ENCODE measurements around the gene SMG6. TPM values are rescaled to one million over a fixed set of nuclear protein-coding genes. Genes with fewer than 3 reads are reported as not detected.
"Not testable (repeated sequence)": the region's sequence is repeated elsewhere in the genome, so short reads cannot be mapped to it uniquely, and the experiment has no call there.

The SMG6 gene
- total RNA-seq, 1 donor from 2014 or later: 39.7 TPM

DNA sequence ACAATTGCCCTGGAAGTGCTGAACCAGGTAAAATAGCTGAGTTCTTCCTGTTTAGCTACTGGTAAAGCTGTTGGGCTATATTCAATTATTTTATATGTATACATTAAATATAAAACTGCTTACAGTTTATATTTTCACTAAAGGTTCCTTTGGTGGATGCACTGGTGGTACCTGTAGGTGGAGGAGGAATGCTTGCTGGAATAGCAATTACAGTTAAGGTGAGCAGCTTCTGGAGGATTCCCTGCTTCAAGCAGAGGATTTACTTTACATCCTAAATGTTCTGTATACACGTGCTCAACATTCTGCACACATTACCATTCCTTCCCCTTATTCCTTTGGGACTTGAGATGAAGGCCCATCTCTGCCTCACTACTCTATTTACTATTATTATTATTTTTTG lies 17.8 kb upstream of the SMG6 start:
- Histone ChIP-seq H3K79me2 (ENCODE audit: insufficient read depth, low read length) (peaks cover 3% of the 10 kb centered on the region), H4K20me1 (ENCODE audit: insufficient read depth, low read length) (no peaks in the 10 kb centered on the region), H3K4me2 (ENCODE audit: low read length) (no peak overlapping the region), H3K27me3 (ENCODE audit: insufficient read depth, low read length) (no peaks in the 10 kb centered on the region), H3K9me3 (ENCODE audit: insufficient read depth, low read depth, low read length) (no peaks in the 10 kb centered on the region), H3K4me3 (ENCODE audit: insufficient read depth, low read depth, low read length) (no peak overlapping the region), H3K27ac (ENCODE audit: low read depth, low read length) (no peak overlapping the region), H3K9ac (ENCODE audit: low read length) (no peak overlapping the region), H2AFZ (ENCODE audit: low read depth, low read length) (no peak overlapping the region), H3K4me1 (ENCODE audit: insufficient read depth, low read length) (no peaks in the 10 kb centered on the region), H3K36me3 (ENCODE audit: insufficient read depth, low read length) (peaks cover 36% of the 10 kb centered on the region)
- no peaks in the 10 kb centered on the region for H3K9me3 Mint-ChIP-seq (ENCODE audit: unreplicated experiment)
- FAIRE-seq (no peak), DNase-seq (ENCODE audit: low read depth) (no peak)
- H3K27ac Mint-ChIP-seq (ENCODE audit: unreplicated experiment): no peak overlapping the region
- H3K36me3 Mint-ChIP-seq (ENCODE audit: low read depth, unreplicated experiment): peaks cover 23% of the 10 kb centered on the region
- H3K4me1 Mint-ChIP-seq (ENCODE audit: low read depth, unreplicated experiment): peaks cover 6% of the 10 kb centered on the region
- TF ChIP-seq EZH2 (IDR thresholded peaks at IDR 0.05; ENCODE audit: insufficient read depth, low read length): no peak
- TF ChIP-seq CTCF (IDR thresholded peaks at IDR 0.05; ENCODE audit: insufficient read depth, low read depth, low read length): no peak
- H3K27me3 Mint-ChIP-seq (ENCODE audit: low read depth, unreplicated experiment): no peaks in the 10 kb centered on the region
- H3K4me3 Mint-ChIP-seq (ENCODE audit: unreplicated experiment): no peak overlapping the region

DNA sequence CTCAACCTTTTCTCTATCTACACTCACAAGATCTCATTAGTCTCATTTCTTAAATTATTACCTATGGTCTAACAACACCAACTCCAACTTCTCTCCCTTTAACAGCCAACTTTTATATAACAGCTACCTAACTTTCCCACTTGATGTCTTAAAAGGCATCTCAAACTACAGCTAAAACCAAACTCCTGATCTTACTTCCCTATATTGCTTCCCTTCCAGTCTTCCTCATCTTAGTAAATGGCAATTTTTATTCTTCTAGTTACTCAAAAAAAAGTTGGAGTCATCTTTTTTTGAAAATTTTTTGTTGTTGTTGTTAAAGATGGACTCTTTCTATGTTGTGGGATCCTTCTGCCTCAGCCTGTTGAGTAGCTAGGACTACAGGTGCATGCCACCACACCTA lies 15.5 kb upstream of the SMG6 start:
- H3K4me3 ChIP-seq (ENCODE audit: insufficient read depth, low read depth, low read length): no peak overlapping the region
- FAIRE-seq (no peak), DNase-seq (ENCODE audit: low read depth) (no peak)
- Mint-ChIP-seq H3K9me3 (ENCODE audit: unreplicated experiment) (no peaks in the 10 kb centered on the region), H3K36me3 (ENCODE audit: low read depth, unreplicated experiment) (peaks cover 17% of the 10 kb centered on the region), H3K27ac (ENCODE audit: unreplicated experiment) (no peak overlapping the region), H3K27me3 (ENCODE audit: low read depth, unreplicated experiment) (no peaks in the 10 kb centered on the region), H3K4me3 (ENCODE audit: unreplicated experiment) (no peak overlapping the region), H3K4me1 (ENCODE audit: low read depth, unreplicated experiment) (no peaks in the 10 kb centered on the region)
- no peaks in the 10 kb centered on the region for H3K4me1 ChIP-seq (ENCODE audit: insufficient read depth, low read length)
- no peak for TF ChIP-seq EZH2 (IDR thresholded peaks at IDR 0.05; ENCODE audit: insufficient read depth, low read length)
- TF ChIP-seq CTCF (IDR thresholded peaks at IDR 0.05; ENCODE audit: insufficient read depth, low read depth, low read length): no peak
- no peaks in the 10 kb centered on the region for H3K9me3 ChIP-seq (ENCODE audit: insufficient read depth, low read depth, low read length)
- H2AFZ ChIP-seq (ENCODE audit: low read depth, low read length): no peak overlapping the region
- H3K79me2 ChIP-seq (ENCODE audit: insufficient read depth, low read length): no peaks in the 10 kb centered on the region
- no peak overlapping the region for H3K9ac ChIP-seq (ENCODE audit: low read length)
- H3K36me3 ChIP-seq (ENCODE audit: insufficient read depth, low read length): peaks cover 16% of the 10 kb centered on the region
- H3K27me3 ChIP-seq (ENCODE audit: insufficient read depth, low read length): no peaks in the 10 kb centered on the region
- H4K20me1 ChIP-seq (ENCODE audit: insufficient read depth, low read length): no peaks in the 10 kb centered on the region
- H3K4me2 ChIP-seq (ENCODE audit: low read length): no peak overlapping the region
- H3K27ac ChIP-seq (ENCODE audit: low read depth, low read length): no peak overlapping the region

DNA sequence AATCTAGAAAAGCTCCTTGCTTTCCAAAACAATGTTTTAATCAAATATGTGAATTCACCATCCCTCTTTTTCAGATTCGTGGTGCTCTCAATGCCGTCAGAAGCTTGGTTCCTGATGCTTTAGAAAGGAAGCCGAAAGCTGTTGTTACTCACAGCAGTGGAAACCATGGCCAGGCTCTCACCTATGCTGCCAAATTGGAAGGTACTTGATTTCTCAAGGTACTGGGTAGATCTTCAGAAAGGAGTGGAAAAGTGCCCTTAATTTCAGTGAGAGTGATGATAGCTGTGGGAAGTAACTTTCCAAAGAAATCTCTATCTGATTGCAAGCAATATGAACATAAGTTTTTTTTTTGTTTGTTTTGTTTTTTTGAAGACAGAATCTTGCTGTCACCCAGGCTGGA lies 14.2 kb upstream of the SMG6 start:
- DNase-seq (ENCODE audit: low read depth): no peak
- TF ChIP-seq EZH2 (IDR thresholded peaks at IDR 0.05; ENCODE audit: insufficient read depth, low read length) (no peak), CTCF (IDR thresholded peaks at IDR 0.05; ENCODE audit: insufficient read depth, low read depth, low read length) (no peak)
- H3K27ac Mint-ChIP-seq (ENCODE audit: unreplicated experiment): no peak overlapping the region
- Histone ChIP-seq H3K36me3 (ENCODE audit: insufficient read depth, low read length) (peaks cover 4% of the 10 kb centered on the region), H3K27ac (ENCODE audit: low read depth, low read length) (no peak overlapping the region), H3K4me3 (ENCODE audit: insufficient read depth, low read depth, low read length) (no peak overlapping the region), H3K4me1 (ENCODE audit: insufficient read depth, low read length) (no peaks in the 10 kb centered on the region), H3K9me3 (ENCODE audit: insufficient read depth, low read depth, low read length) (no peaks in the 10 kb centered on the region), H3K4me2 (ENCODE audit: low read length) (no peak overlapping the region), H3K79me2 (ENCODE audit: insufficient read depth, low read length) (no peaks in the 10 kb centered on the region), H3K9ac (ENCODE audit: low read length) (no peak overlapping the region), H3K27me3 (ENCODE audit: insufficient read depth, low read length) (no peaks in the 10 kb centered on the region), H2AFZ (ENCODE audit: low read depth, low read length) (no peak overlapping the region), H4K20me1 (ENCODE audit: insufficient read depth, low read length) (no peaks in the 10 kb centered on the region)
- no peaks in the 10 kb centered on the region for H3K9me3 Mint-ChIP-seq (ENCODE audit: unreplicated experiment)
- H3K27me3 Mint-ChIP-seq (ENCODE audit: low read depth, unreplicated experiment): no peaks in the 10 kb centered on the region
- H3K36me3 Mint-ChIP-seq (ENCODE audit: low read depth, unreplicated experiment): peaks cover 9% of the 10 kb centered on the region
- no peaks in the 10 kb centered on the region for H3K4me1 Mint-ChIP-seq (ENCODE audit: low read depth, unreplicated experiment)
- no peak for FAIRE-seq
- no peak overlapping the region for H3K4me3 Mint-ChIP-seq (ENCODE audit: unreplicated experiment)

- DNase-seq (ENCODE audit: low read depth); H3K27ac Mint-ChIP-seq (ENCODE audit: unreplicated experiment); H3K27ac ChIP-seq (ENCODE audit: low read depth, low read length); H3K4me2 ChIP-seq (ENCODE audit: low read length); FAIRE-seq; H3K4me1 ChIP-seq (ENCODE audit: insufficient read depth, low read length); H3K9me3 ChIP-seq (ENCODE audit: insufficient read depth, low read depth, low read length); H3K79me2 ChIP-seq (ENCODE audit: insufficient read depth, low read length); H3K9me3 Mint-ChIP-seq (ENCODE audit: unreplicated experiment); H3K4me3 ChIP-seq (ENCODE audit: insufficient read depth, low read depth, low read length); H3K36me3 ChIP-seq (ENCODE audit: insufficient read depth, low read length); H3K4me3 Mint-ChIP-seq (ENCODE audit: unreplicated experiment); H3K36me3 Mint-ChIP-seq (ENCODE audit: low read depth, unreplicated experiment); H3K4me1 Mint-ChIP-seq (ENCODE audit: low read depth, unreplicated experiment); H3K27me3 Mint-ChIP-seq (ENCODE audit: low read depth, unreplicated experiment); H3K27me3 ChIP-seq (ENCODE audit: insufficient read depth, low read length); H3K9ac ChIP-seq (ENCODE audit: low read length); H2AFZ ChIP-seq (ENCODE audit: low read depth, low read length); H4K20me1 ChIP-seq (ENCODE audit: insufficient read depth, low read length): not testable (repeated sequence)
Measured at GRCh38 chr17:2316916-2317205, 13.3 kb upstream of the SMG6 start.

Data from astrocyte (in vitro differentiated cells and primary cell).